Neural progenitor cell (in vitro differentiated cells): ENCODE results near the gene PTP4A2. TPM values are rescaled to one million over a fixed set of nuclear protein-coding genes. Genes with fewer than 3 reads are reported as not detected.
A peak's percentile ranks its signal among the peaks of the same experiment; 100 is the strongest.

Experiments
- DNase-seq: peaks from one replicate; pipeline ENCODE4 v3.0.0-alpha.2; 2016; ENCODE audit warnings: low spot score
- H2AFZ ChIP-seq: fragments of 200-600 bp; sonication (generic); replicated peaks from 2 replicates; pipeline ENCODE4 v1.6.1; 2016; ENCODE audit warnings: antibody characterized with exemption
- H3F3A ChIP-seq: fragments of 200-600 bp; sonication (generic); 2 replicates; pipeline ENCODE4 v1.6.1; 2016; ENCODE audit warnings: antibody characterized with exemption, low read depth
- H3K27ac ChIP-seq: fragments of 200-600 bp; sonication (generic); 2 replicates; pipeline ENCODE4 v1.5.1; 2016; ENCODE audit warnings: mild to moderate bottlenecking
- H3K27me3 ChIP-seq: fragments of 200-600 bp; sonication (generic); 2 replicates; pipeline ENCODE4 v1.6.1; 2016; ENCODE audit warnings: mild to moderate bottlenecking, moderate library complexity
- H3K36me3 ChIP-seq: fragments of 200-600 bp; sonication (generic); 2 replicates; pipeline ENCODE4 v1.5.1; 2016
- H3K4me1 ChIP-seq: fragments of 200-600 bp; sonication (generic); 2 replicates; pipeline ENCODE4 v1.6.1; 2016; ENCODE audit warnings: mixed run types
- H3K4me2 ChIP-seq: fragments of 200-600 bp; sonication (generic); 2 replicates; pipeline ENCODE4 v1.6.1; 2016
- H3K4me3 ChIP-seq: fragments of 200-600 bp; sonication (generic); 2 replicates; pipeline ENCODE4 v1.5.1; 2016
- H3K79me2 ChIP-seq: fragments of 200-600 bp; sonication (generic); 2 replicates; pipeline ENCODE4 v1.6.1; 2016; ENCODE audit warnings: low read depth
- H3K9ac ChIP-seq: fragments of 200-600 bp; sonication (generic); 2 replicates; pipeline ENCODE4 v1.6.1; 2016
- H3K9me3 ChIP-seq: fragments of 200-600 bp; sonication (generic); 2 replicates; pipeline ENCODE4 v1.5.1; 2016; ENCODE audit warnings: low read depth
- H4K20me1 ChIP-seq: fragments of 200-600 bp; sonication (generic); 2 replicates; pipeline ENCODE4 v1.6.1; 2016; ENCODE audit warnings: low read depth
- H3K27ac Mint-ChIP-seq: 3 replicates; pipeline ENCODE4 v1.8.0; 2021; ENCODE audit warnings: mixed read lengths
- H3K27me3 Mint-ChIP-seq: 2 replicates; pipeline ENCODE4 v1.8.0; 2022; ENCODE audit warnings: low read depth, mild to moderate bottlenecking, inconsistent platforms, moderate library complexity, mixed read lengths; ENCODE audit not compliant: insufficient read depth
- H3K36me3 Mint-ChIP-seq: 3 replicates; pipeline ENCODE4 v1.8.0; 2021; ENCODE audit warnings: mixed read lengths
- H3K4me1 Mint-ChIP-seq: 3 replicates; pipeline ENCODE4 v1.8.0; 2021; ENCODE audit warnings: mixed read lengths
- H3K4me3 Mint-ChIP-seq: 3 replicates; pipeline ENCODE4 v1.8.0; 2021; ENCODE audit warnings: mild to moderate bottlenecking, moderate library complexity, mixed read lengths
- H3K9me3 Mint-ChIP-seq: 3 replicates; pipeline ENCODE4 v1.8.0; 2020; ENCODE audit warnings: mixed read lengths
- EZH2 ChIP-seq: fragments of 200-600 bp; sonication (generic); IDR thresholded peaks from 2 replicates; pipeline ENCODE4 v1.6.1; 2017; ENCODE audit warnings: antibody characterized with exemption, mild to moderate bottlenecking, moderate library complexity
- EZH2phosphoT487 ChIP-seq: fragments of 200-600 bp; sonication (generic); IDR thresholded peaks from 2 replicates; pipeline ENCODE4 v1.6.1; 2017; ENCODE audit warnings: antibody characterized with exemption
- total RNA-seq: library from RNA; depleted of rRNA; stranded (reverse); fragments of >200 nt; gene quantifications from 2 replicates; pipeline ENCODE4 v1.2.3, GENCODE V29; 2015; ENCODE audit warnings: low replicate concordance
- TF ChIP-seq, protein P1 (sequence below): fragments of 200-600 bp; sonication (generic); IDR thresholded peaks from 2 replicates; pipeline ENCODE4 v1.5.1; 2017; ENCODE audit warnings: antibody characterized with exemption, mild to moderate bottlenecking

The PTP4A2 gene
- total RNA-seq, 1 donor from 2014 or later = 540 TPM

DNA sequence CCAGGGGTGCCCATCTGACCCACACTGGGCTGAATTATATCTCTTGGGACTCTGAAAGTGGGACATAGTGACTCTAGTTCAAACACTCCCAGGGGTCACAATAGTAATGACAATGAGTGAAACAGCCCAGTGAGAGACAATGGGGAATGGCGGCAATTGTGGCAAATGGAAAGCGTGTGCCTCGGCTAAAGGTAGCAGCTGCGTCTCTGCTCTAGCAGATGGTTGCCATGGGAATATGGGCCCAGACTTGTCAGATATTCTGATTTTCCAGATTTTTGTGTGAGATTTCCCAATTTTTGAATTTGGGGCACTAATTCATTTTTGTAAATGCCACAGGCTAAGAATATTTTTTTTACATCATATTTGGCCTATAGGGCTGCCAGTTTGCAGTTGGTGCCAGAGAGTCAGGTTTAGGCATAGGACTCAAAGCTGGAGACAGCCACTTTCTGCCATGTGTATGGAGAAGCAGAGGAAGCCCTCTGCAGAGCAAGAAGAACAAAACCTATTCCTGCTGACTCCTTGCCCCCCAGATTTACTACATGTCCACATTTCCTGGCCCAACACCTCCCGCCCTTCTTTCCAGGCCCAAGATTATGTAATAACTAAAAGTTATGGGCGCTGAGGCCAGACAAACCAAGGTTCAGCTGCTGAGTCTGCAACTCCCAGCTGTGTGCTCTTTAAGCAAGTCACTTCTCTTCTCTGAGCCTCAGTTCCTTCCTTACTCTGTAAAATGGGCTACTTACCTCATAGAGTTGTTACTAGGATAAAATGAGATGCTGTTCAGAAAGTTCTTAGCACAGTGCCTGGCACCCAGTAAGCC is 21.6 kb upstream of the PTP4A2 start:
- no peaks in the 10 kb centered on the region for H3K79me2 ChIP-seq
- peaks cover 18% of the 10 kb centered on the region for H3F3A ChIP-seq
- no peaks in the 10 kb centered on the region for H4K20me1 ChIP-seq
- Mint-ChIP-seq H3K4me1 (peaks cover 23% of the 10 kb centered on the region), H3K36me3 (no peaks in the 10 kb centered on the region), H3K27me3 (peaks cover 13% of the 10 kb centered on the region), H3K4me3 (no peak overlapping the region), H3K9me3 (no peaks in the 10 kb centered on the region), H3K27ac (no peak overlapping the region)
- H3K4me3 ChIP-seq = no peak overlapping the region
- DNase-seq = no peak
- no peaks in the 10 kb centered on the region for H3K9me3 ChIP-seq
- H3K27ac ChIP-seq = no peak overlapping the region
- no peak overlapping the region for H2AFZ ChIP-seq
- H3K4me1 ChIP-seq = peaks cover 17% of the 10 kb centered on the region
- no peak overlapping the region for H3K9ac ChIP-seq
- no peak overlapping the region for H3K4me2 ChIP-seq
- H3K27me3 ChIP-seq = no peaks in the 10 kb centered on the region
- no peaks in the 10 kb centered on the region for H3K36me3 ChIP-seq
- TF ChIP-seq, protein P1, sequence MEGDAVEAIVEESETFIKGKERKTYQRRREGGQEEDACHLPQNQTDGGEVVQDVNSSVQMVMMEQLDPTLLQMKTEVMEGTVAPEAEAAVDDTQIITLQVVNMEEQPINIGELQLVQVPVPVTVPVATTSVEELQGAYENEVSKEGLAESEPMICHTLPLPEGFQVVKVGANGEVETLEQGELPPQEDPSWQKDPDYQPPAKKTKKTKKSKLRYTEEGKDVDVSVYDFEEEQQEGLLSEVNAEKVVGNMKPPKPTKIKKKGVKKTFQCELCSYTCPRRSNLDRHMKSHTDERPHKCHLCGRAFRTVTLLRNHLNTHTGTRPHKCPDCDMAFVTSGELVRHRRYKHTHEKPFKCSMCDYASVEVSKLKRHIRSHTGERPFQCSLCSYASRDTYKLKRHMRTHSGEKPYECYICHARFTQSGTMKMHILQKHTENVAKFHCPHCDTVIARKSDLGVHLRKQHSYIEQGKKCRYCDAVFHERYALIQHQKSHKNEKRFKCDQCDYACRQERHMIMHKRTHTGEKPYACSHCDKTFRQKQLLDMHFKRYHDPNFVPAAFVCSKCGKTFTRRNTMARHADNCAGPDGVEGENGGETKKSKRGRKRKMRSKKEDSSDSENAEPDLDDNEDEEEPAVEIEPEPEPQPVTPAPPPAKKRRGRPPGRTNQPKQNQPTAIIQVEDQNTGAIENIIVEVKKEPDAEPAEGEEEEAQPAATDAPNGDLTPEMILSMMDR = no peak
- TF ChIP-seq EZH2 = no peak
- no peak for TF ChIP-seq EZH2phosphoT487

DNA sequence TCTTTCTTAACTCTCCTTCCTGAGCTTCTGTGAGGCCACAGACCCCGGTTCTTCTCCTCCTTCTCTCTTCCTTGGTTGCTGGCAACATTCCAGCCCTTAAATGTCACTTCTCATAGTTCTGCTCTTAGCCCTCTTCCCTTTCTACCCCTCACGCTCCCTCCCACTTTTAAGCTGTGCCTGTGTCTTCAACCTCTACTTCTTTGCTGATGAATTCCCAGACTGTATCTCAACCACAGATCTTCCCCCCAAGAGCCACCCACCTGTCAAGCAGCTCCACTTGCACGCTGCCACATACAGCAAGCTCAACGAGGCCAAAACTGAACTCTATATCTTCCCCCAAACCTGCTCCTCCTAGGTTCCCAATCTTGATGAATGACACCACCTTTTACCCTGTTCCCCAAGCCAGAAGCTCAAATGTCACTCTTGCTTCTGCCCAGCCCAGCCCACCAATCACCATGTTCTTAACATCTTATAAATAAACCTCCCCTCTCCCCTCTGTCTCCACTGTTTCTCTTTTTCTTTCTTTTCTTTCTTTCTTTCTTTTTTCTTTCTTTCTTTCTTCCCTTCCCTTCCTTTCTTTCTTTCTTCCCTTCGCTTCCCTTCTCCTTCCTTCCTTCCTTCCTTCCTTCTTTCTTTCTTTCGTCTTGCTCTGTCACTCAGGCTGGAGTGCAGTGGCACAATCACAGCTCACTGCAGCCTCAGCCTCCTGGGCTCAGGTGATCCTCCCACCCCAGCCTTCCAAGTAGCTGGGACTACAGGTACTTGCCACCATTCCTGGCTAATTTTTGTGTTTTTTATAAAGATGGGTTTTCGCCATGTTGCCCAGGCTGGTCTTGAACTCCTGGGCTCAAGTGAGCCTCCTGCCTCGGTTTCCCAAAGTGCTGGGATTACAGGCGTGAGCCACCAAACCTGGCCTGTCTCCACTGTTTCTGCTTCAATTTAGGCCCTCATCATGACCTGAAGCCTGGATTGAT is 19.8 kb upstream of the PTP4A2 start:
- Histone ChIP-seq H3K27ac (no peak overlapping the region), H3K4me1 (peaks cover 22% of the 10 kb centered on the region), H3F3A (peaks cover 34% of the 10 kb centered on the region), H3K27me3 (no peaks in the 10 kb centered on the region), H3K4me3 (no peak overlapping the region), H3K9ac (no peak overlapping the region), H3K4me2 (no peak overlapping the region), H2AFZ (no peak overlapping the region), H4K20me1 (no peaks in the 10 kb centered on the region), H3K36me3 (no peaks in the 10 kb centered on the region), H3K79me2 (no peaks in the 10 kb centered on the region), H3K9me3 (no peaks in the 10 kb centered on the region)
- Mint-ChIP-seq H3K4me1 (peaks cover 24% of the 10 kb centered on the region), H3K4me3 (peak overlapping the region; percentile 36), H3K27me3 (peaks cover 5% of the 10 kb centered on the region), H3K9me3 (no peaks in the 10 kb centered on the region), H3K36me3 (no peaks in the 10 kb centered on the region), H3K27ac (peak overlapping the region; percentile 61)
- no peak for DNase-seq
- TF ChIP-seq, protein P1 = no peak
- TF ChIP-seq EZH2phosphoT487 = no peak
- no peak for TF ChIP-seq EZH2

DNA sequence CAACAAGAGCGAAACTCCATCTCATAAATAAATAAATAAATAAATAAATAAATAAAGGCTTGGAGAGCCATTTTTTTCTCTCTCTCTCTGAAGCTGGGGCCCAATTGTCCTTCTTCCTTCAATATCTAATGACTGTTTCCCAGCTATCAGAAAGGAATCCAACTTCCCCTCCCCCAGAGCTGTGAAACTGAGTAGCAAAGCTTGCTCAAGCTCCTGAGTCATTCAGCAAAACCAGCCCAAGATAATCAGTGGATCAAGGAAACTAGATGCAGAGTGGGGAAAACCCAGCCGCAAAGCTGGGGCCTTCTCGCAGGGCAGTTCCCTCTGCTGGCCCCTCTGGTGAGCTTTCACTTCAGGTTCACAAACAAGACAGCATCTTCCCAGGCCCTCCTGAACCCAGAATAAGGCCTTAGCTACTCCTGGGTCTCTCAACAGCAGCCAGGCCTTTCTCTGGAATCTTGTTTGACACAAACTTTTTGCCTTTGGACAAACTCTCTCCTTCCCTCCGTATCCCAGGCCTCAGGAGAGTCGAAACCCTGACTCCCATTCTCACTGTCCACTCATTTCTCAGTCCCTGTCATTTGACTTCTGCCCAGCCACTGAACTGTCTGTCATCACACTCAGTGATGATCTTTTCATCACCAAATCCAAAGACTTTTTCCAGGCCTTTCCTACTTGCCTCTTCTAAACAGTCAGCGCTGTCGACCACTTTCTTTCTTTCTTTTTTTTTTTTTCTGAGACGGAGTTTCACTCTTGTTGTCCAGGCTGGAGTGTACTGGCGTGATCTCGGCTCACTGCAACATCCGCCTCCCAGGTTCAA is 18.0 kb upstream of the PTP4A2 start:
- Histone ChIP-seq H3K4me1 (peaks cover 22% of the 10 kb centered on the region), H3K9me3 (no peaks in the 10 kb centered on the region), H3K36me3 (no peaks in the 10 kb centered on the region), H3K79me2 (no peaks in the 10 kb centered on the region), H4K20me1 (no peaks in the 10 kb centered on the region), H3K4me2 (peak overlapping the region; percentile 21), H2AFZ (peak overlapping the region; percentile 76), H3K4me3 (no peak overlapping the region), H3K27me3 (no peaks in the 10 kb centered on the region), H3F3A (peaks cover 38% of the 10 kb centered on the region), H3K9ac (no peak overlapping the region), H3K27ac (no peak overlapping the region)
- no peak for TF ChIP-seq EZH2
- TF ChIP-seq, protein P1 = peak; percentile 6
- H3K27me3 Mint-ChIP-seq = peaks cover 5% of the 10 kb centered on the region
- H3K9me3 Mint-ChIP-seq = no peaks in the 10 kb centered on the region
- no peaks in the 10 kb centered on the region for H3K36me3 Mint-ChIP-seq
- peak overlapping the region; percentile 99 for H3K27ac Mint-ChIP-seq
- peak overlapping the region; percentile 36 for H3K4me3 Mint-ChIP-seq
- peaks cover 37% of the 10 kb centered on the region for H3K4me1 Mint-ChIP-seq
- DNase-seq = peak; percentile 50
